ENCODE results near the gene PIGP. TPM values are rescaled to one million over a fixed set of nuclear protein-coding genes. Genes with fewer than 3 reads are reported as not detected.
A peak's percentile ranks its signal among the peaks of the same experiment; 100 is the strongest.

Gene PIGP
- total and polyA plus RNA-seq, 2 of the 13 experiments (the other 11 are each of a cell fraction or from before 2014, with no cell fraction given): 14.8 to 33.4 TPM

GRCh38 chr21:37101384-37101783 is 28.5 kb upstream of the PIGP start:
- Histone ChIP-seq H3K4me2 (ENCODE audit: low read depth, low read length) (no peak overlapping the region), H3K4me1 (ENCODE audit: insufficient read depth, low read length) (peaks cover 53% of the 10 kb centered on the region), H3K4me3 (replicated peaks in 1 of 3; ENCODE audit: insufficient read depth in 1 of 3, low read depth in 2 of 3, low read length in 3 of 3) (no peak overlapping the region), H3K79me2 (ENCODE audit: insufficient read depth, low read length) (peaks cover 42% of the 10 kb centered on the region), H3K36me3 (replicated peaks in 1 of 2; ENCODE audit: control insufficient read depth in 1 of 2, insufficient read depth in 2 of 2, low read length in 2 of 2) (peaks cover 9 to 32% of the 10 kb centered on the region in 2 experiments), H3K27ac (ENCODE audit: extremely low read length, insufficient read depth, low read length) (no peak overlapping the region), H2AFZ (ENCODE audit: low read length) (no peak overlapping the region), H3K9me3 (ENCODE audit: low read length) (no peaks in the 10 kb centered on the region), H4K20me1 (ENCODE audit: insufficient read depth, low read length) (no peaks in the 10 kb centered on the region), H3K27me3 (ENCODE audit: control insufficient read depth in 1 of 2, insufficient read depth in 2 of 2, low read length in 2 of 2) (no peaks in the 10 kb centered on the region), H3K9ac (ENCODE audit: insufficient read depth, low read depth, low read length) (no peak overlapping the region)
- ChIA-PET POLR2A (no interaction called here), CTCF (ENCODE audit: low intra/inter-chr PET ratio, low total read pairs) (no interaction called here)
- intact Hi-C loops (cut with micrococcal nuclease; ENCODE audit: unreplicated experiment): no loop called here
- TF ChIP-seq HNRNPK (IDR thresholded peaks at IDR 0.05; ENCODE audit: low read depth, low read length, poor library complexity, severe bottlenecking): no peak
- no TSS peak for BruUV-seq (replicated peaks)
- WGBS (ENCODE audit: low lambda C conversion rate): 91% methylated on average over 1 of the region's 1 CpG
- DNase-seq (ENCODE audit: low spot score) (no peak), FAIRE-seq (no peak), ATAC-seq (no peak)
- in situ Hi-C loops (cut with HindIII; ENCODE audit: extremely low pct_ligation_motif_present, low pct_unique_long_range_greater_than_20kb): no loop called here

GRCh38 chr21:37100316-37100715 is 27.4 kb upstream of the PIGP start:
- Histone ChIP-seq H3K9me3 (ENCODE audit: low read length) (no peaks in the 10 kb centered on the region), H3K79me2 (ENCODE audit: insufficient read depth, low read length) (peaks cover 37% of the 10 kb centered on the region), H3K27me3 (ENCODE audit: control insufficient read depth in 1 of 2, insufficient read depth in 2 of 2, low read length in 2 of 2) (no peaks in the 10 kb centered on the region), H2AFZ (ENCODE audit: low read length) (no peak overlapping the region), H3K36me3 (replicated peaks in 1 of 2; ENCODE audit: control insufficient read depth in 1 of 2, insufficient read depth in 2 of 2, low read length in 2 of 2) (peaks cover 14 to 42% of the 10 kb centered on the region in 2 experiments), H3K4me3 (replicated peaks in 1 of 3; ENCODE audit: insufficient read depth in 1 of 3, low read depth in 2 of 3, low read length in 3 of 3) (no peak overlapping the region), H3K27ac (ENCODE audit: extremely low read length, insufficient read depth, low read length) (no peak overlapping the region), H3K4me1 (ENCODE audit: insufficient read depth, low read length) (peaks cover 43% of the 10 kb centered on the region), H4K20me1 (ENCODE audit: insufficient read depth, low read length) (no peaks in the 10 kb centered on the region), H3K4me2 (ENCODE audit: low read depth, low read length) (no peak overlapping the region), H3K9ac (ENCODE audit: insufficient read depth, low read depth, low read length) (no peak overlapping the region)
- intact Hi-C loops (cut with micrococcal nuclease; ENCODE audit: unreplicated experiment) (no loop called here), in situ Hi-C loops (cut with HindIII; ENCODE audit: extremely low pct_ligation_motif_present, low pct_unique_long_range_greater_than_20kb) (no loop called here)
- TF ChIP-seq AGO2 (optimal IDR thresholded peaks at IDR 0.05; ENCODE audit: low read depth, low read length) (no peak), ZFP91 (CRISPR knock-in tag; IDR thresholded peaks at IDR 0.05; ENCODE audit: borderline replicate concordance) (no peak), GATAD1 (CRISPR knock-in tag; IDR thresholded peaks at IDR 0.05) (no peak), ZNF142 (CRISPR knock-in tag; IDR thresholded peaks at IDR 0.05) (no peak)
- no peak for DNase-seq (ENCODE audit: low spot score)
- FAIRE-seq: no peak
- ATAC-seq: no peak
- BruUV-seq (replicated peaks): TSS peak; percentile 17
- ChIA-PET CTCF (ENCODE audit: low intra/inter-chr PET ratio, low total read pairs) (no interaction called here), POLR2A (no interaction called here)
- 96% methylated on average over 5 of the region's 6 CpGs for WGBS (ENCODE audit: low lambda C conversion rate)
